ENCODE data around the gene PSMB7.
"Not testable (repeated sequence)": the region's sequence is repeated elsewhere in the genome, so short reads cannot be mapped to it uniquely, and the experiment has no call there.

PSMB7 gene

GRCh38 chr9:124442826-124443225, 27.6 kb upstream of the PSMB7 start:
- no peak for DNase-seq

- DNase-seq, result no peak
Measured at GRCh38 chr9:124442379-124442778, 27.1 kb upstream of the PSMB7 start.

- DNase-seq, result no peak
Measured at GRCh38 chr9:124441291-124441690, 26.0 kb upstream of the PSMB7 start.

GRCh38 chr9:124440786-124441185, 25.5 kb upstream of the PSMB7 start:
- no peak for DNase-seq

- DNase-seq, result no peak
Measured at GRCh38 chr9:124439686-124440243, 24.5 kb upstream of the PSMB7 start.

- DNase-seq, result no peak
Measured at GRCh38 chr9:124439086-124439485, 23.8 kb upstream of the PSMB7 start.

- DNase-seq, result no peak
Measured at GRCh38 chr9:124438091-124438490, 22.8 kb upstream of the PSMB7 start.

- DNase-seq, result no peak
Measured at GRCh38 chr9:124437086-124437485, 21.8 kb upstream of the PSMB7 start.

GRCh38 chr9:124436320-124436719, 21.1 kb upstream of the PSMB7 start:
- DNase-seq, result no peak

GRCh38 chr9:124429530-124429867, 14.3 kb upstream of the PSMB7 start:
- no peak for DNase-seq

- no peak for DNase-seq
Measured at GRCh38 chr9:124428751-124429529, 13.7 kb upstream of the PSMB7 start.

- peak; percentile 12 for DNase-seq
Measured at GRCh38 chr9:124427281-124427680, 12.0 kb upstream of the PSMB7 start.

GRCh38 chr9:124426361-124426760, 11.1 kb upstream of the PSMB7 start:
- DNase-seq, result peak; percentile 18

- DNase-seq, result not testable (repeated sequence)
Measured at GRCh38 chr9:124425733-124426132, 10.5 kb upstream of the PSMB7 start.

GRCh38 chr9:124423591-124423990, 8.3 kb upstream of the PSMB7 start:
- peak; percentile 26 for DNase-seq

GRCh38 chr9:124423155-124423554, 7.9 kb upstream of the PSMB7 start:
- DNase-seq, result no peak

- DNase-seq, result no peak
Measured at GRCh38 chr9:124420991-124421543, 5.8 kb upstream of the PSMB7 start.

- peak; percentile 50 for DNase-seq
Measured at GRCh38 chr9:124419832-124420489, 4.7 kb upstream of the PSMB7 start.

GRCh38 chr9:124415852-124416484, 726 bp upstream of the PSMB7 start:
- peak; percentile 51 for DNase-seq

GRCh38 chr9:124414612-124415011, 630 bp downstream of the PSMB7 start:
- peak; percentile 51 for DNase-seq

- peak; percentile 43 for DNase-seq
Measured at GRCh38 chr9:124412228-124412575, 3.0 kb downstream of the PSMB7 start.

GRCh38 chr9:124411514-124412227, 3.6 kb downstream of the PSMB7 start:
- no peak for DNase-seq

Data from activated CD8-positive, alpha-beta memory T cell treated with anti-CD3 and anti-CD28 coated beads, Interleukin-2, amount 50 U/mL, for 48 hours (primary cell).